ENCODE measurements around the gene ZNF460. TPM values are rescaled to one million over a fixed set of nuclear protein-coding genes. Genes with fewer than 3 reads are reported as not detected.

Gene ZNF460
- total RNA-seq, 1 experiment from 2014 or later, result 62.9 TPM

DNA sequence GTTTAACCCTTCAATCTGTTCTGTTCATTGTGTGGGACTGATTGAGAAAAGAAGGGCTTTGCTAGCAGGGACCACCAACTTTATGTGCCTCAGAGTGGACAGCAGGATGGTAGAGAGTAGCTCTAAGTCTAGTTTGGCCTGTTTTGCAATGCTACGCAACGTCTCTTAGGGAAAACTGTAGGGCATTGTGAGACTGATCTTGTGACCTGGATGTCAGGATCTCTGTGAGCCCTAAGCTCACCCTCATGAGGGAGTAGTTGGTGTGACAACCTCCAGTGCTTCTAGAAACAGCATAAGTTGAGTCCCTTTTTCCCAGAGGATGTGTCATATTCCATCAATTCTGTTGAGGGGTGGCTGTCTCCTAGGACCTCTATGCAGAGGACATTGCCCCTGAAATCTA, 30.5 kb downstream of the ZNF460 start (continued):
- TF ChIP-seq, protein P1, sequence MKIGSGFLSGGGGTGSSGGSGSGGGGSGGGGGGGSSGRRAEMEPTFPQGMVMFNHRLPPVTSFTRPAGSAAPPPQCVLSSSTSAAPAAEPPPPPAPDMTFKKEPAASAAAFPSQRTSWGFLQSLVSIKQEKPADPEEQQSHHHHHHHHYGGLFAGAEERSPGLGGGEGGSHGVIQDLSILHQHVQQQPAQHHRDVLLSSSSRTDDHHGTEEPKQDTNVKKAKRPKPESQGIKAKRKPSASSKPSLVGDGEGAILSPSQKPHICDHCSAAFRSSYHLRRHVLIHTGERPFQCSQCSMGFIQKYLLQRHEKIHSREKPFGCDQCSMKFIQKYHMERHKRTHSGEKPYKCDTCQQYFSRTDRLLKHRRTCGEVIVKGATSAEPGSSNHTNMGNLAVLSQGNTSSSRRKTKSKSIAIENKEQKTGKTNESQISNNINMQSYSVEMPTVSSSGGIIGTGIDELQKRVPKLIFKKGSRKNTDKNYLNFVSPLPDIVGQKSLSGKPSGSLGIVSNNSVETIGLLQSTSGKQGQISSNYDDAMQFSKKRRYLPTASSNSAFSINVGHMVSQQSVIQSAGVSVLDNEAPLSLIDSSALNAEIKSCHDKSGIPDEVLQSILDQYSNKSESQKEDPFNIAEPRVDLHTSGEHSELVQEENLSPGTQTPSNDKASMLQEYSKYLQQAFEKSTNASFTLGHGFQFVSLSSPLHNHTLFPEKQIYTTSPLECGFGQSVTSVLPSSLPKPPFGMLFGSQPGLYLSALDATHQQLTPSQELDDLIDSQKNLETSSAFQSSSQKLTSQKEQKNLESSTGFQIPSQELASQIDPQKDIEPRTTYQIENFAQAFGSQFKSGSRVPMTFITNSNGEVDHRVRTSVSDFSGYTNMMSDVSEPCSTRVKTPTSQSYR (CRISPR knock-in tag; IDR thresholded peaks at IDR 0.05), result no peak

DNA sequence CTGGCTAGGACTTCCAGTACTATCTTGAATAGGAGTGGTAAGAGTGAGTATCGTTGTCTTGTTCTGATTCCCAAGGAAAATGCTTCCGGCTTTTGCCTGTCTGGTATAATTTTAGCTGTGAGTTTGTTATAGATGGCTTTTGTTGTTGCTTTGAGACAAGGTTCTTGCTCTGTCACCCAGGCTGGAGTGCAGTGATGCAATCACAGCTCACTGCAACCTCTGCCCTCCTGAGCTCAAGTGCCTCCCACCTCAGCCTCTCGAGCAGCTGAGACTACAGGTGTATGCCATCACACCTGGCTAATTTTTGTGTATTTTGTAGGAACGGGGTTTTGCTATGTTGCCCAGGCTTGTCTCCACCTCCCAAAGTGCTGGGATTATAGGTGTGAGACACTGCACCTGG, 33.9 kb downstream of the ZNF460 start:
- ATAC-seq (no peak), DNase-seq (ENCODE audit: low spot score) (no peak)
- no peak overlapping the region for H3K4me3 Mint-ChIP-seq
- H3K9me3 Mint-ChIP-seq, result no peaks in the 10 kb centered on the region
- H3K4me1 Mint-ChIP-seq, result no peaks in the 10 kb centered on the region
- H3K36me3 Mint-ChIP-seq, result no peaks in the 10 kb centered on the region
- H3K27me3 Mint-ChIP-seq (ENCODE audit: low read depth), result peaks cover 54% of the 10 kb centered on the region
- ChIA-PET CTCF (no interaction called here), POLR2A (no interaction called here)
- H3K27ac Mint-ChIP-seq, result no peak overlapping the region
- TF ChIP-seq, protein P2, sequence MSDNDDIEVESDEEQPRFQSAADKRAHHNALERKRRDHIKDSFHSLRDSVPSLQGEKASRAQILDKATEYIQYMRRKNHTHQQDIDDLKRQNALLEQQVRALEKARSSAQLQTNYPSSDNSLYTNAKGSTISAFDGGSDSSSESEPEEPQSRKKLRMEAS (CRISPR knock-in tag; IDR thresholded peaks at IDR 0.05), result no peak
- peak; percentile 76 for TF ChIP-seq GABPB1 (CRISPR knock-in tag; IDR thresholded peaks at IDR 0.05)
- no peak for TF ChIP-seq FOXJ3 (CRISPR knock-in tag; IDR thresholded peaks at IDR 0.05; ENCODE audit: borderline replicate concordance)

DNA sequence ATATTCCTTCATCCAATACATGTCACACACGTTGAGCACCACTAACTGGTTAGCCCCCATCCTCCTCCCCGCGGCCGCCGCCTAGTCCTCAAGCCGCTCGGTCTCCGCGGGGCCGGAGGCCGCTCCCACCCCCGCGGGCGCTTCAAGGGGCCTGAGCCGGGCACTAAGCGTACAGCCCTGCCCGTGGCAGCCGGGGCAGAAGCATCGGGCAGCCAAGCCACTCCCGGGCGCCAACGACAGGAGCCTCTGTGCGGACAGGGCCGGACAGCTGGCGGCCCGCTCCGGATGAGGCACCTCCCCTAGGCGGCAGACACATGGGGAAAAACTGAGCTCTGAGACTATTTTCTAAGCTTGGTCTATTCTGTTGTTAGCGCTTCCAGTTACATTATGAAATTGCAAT, 37.2 kb downstream of the ZNF460 start:
- Mint-ChIP-seq H3K27ac (no peak overlapping the region), H3K36me3 (no peaks in the 10 kb centered on the region), H3K4me1 (peaks cover 18% of the 10 kb centered on the region), H3K9me3 (no peaks in the 10 kb centered on the region), H3K4me3 (peak overlapping the region; percentile 15), H3K27me3 (ENCODE audit: low read depth) (peaks cover 43% of the 10 kb centered on the region)
- DNase-seq (ENCODE audit: low spot score) (peak; percentile 48), ATAC-seq (peak; percentile 15; the same call in 1 of the 2 replicates)
- TF ChIP-seq, protein P3, sequence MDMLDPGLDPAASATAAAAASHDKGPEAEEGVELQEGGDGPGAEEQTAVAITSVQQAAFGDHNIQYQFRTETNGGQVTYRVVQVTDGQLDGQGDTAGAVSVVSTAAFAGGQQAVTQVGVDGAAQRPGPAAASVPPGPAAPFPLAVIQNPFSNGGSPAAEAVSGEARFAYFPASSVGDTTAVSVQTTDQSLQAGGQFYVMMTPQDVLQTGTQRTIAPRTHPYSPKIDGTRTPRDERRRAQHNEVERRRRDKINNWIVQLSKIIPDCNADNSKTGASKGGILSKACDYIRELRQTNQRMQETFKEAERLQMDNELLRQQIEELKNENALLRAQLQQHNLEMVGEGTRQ (CRISPR knock-in tag; IDR thresholded peaks at IDR 0.05), result no peak
- TF ChIP-seq FOXJ3 (CRISPR knock-in tag; IDR thresholded peaks at IDR 0.05; ENCODE audit: borderline replicate concordance), result no peak
- ChIA-PET CTCF (interaction anchor here (0.5 to 1.8 kb wide), 4 partner anchors 15 to 1251 kb away, joined by 3 to 11 read pairs (median 4); no protein-coding TSS in a partner anchor), POLR2A (interaction anchor here (0.7 to 1.1 kb wide), 2 partner anchors 15 to 27 kb away, joined by 3 to 10 read pairs; no protein-coding TSS in a partner anchor)

DNA sequence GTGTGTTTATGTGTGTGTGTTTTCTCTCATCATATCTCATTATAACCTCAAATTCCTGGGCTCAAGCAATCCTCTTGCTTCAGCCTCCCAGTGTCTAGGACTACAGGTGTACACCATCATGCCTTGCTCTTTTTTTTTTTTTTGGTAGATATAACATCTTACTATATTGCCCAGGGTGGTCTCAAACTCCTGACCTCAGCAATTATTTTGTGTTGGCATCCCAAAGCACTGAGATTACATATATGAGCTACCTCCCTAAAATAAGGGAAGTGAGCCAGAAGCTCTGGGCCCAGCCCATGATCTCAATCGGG, 39.5 kb downstream of the ZNF460 start:
- ChIA-PET CTCF (interaction anchor here (0.6 to 1.1 kb wide), 2 partner anchors 32 to 362 kb away, joined by 3 to 5 read pairs; partner anchors contain the start of gene ZNF551), POLR2A (interaction anchor here (0.6 to 0.7 kb wide), 2 partner anchors 215 to 367 kb away, joined by 3 read pairs; no protein-coding TSS in a partner anchor)
- no peak for DNase-seq (ENCODE audit: low spot score)
- H3K36me3 Mint-ChIP-seq, result peaks cover 11% of the 10 kb centered on the region
- peak overlapping the region; percentile 87 for H3K4me3 Mint-ChIP-seq
- peaks cover 18% of the 10 kb centered on the region for H3K4me1 Mint-ChIP-seq
- ATAC-seq, result no peak
- peaks cover 26% of the 10 kb centered on the region for H3K27me3 Mint-ChIP-seq (ENCODE audit: low read depth)
- peak overlapping the region; percentile 98 for H3K27ac Mint-ChIP-seq
- no peaks in the 10 kb centered on the region for H3K9me3 Mint-ChIP-seq
- TF ChIP-seq MYBL2 (CRISPR knock-in tag; IDR thresholded peaks at IDR 0.05), result no peak
- TF ChIP-seq, protein P4, sequence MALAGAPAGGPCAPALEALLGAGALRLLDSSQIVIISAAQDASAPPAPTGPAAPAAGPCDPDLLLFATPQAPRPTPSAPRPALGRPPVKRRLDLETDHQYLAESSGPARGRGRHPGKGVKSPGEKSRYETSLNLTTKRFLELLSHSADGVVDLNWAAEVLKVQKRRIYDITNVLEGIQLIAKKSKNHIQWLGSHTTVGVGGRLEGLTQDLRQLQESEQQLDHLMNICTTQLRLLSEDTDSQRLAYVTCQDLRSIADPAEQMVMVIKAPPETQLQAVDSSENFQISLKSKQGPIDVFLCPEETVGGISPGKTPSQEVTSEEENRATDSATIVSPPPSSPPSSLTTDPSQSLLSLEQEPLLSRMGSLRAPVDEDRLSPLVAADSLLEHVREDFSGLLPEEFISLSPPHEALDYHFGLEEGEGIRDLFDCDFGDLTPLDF (CRISPR knock-in tag; IDR thresholded peaks at IDR 0.05), result no peak
- TF ChIP-seq RORB (CRISPR knock-in tag; IDR thresholded peaks at IDR 0.05), result no peak
- TF ChIP-seq, protein P5, sequence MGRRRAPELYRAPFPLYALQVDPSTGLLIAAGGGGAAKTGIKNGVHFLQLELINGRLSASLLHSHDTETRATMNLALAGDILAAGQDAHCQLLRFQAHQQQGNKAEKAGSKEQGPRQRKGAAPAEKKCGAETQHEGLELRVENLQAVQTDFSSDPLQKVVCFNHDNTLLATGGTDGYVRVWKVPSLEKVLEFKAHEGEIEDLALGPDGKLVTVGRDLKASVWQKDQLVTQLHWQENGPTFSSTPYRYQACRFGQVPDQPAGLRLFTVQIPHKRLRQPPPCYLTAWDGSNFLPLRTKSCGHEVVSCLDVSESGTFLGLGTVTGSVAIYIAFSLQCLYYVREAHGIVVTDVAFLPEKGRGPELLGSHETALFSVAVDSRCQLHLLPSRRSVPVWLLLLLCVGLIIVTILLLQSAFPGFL (CRISPR knock-in tag; IDR thresholded peaks at IDR 0.05; ENCODE audit: borderline replicate concordance), result no peak
- TF ChIP-seq ZNF121 (CRISPR knock-in tag; IDR thresholded peaks at IDR 0.05), result no peak
- no peak for TF ChIP-seq EMX1 (CRISPR knock-in tag; IDR thresholded peaks at IDR 0.05)
- TF ChIP-seq, protein P3 (CRISPR knock-in tag; IDR thresholded peaks at IDR 0.05), result no peak
- TF ChIP-seq, protein P6, sequence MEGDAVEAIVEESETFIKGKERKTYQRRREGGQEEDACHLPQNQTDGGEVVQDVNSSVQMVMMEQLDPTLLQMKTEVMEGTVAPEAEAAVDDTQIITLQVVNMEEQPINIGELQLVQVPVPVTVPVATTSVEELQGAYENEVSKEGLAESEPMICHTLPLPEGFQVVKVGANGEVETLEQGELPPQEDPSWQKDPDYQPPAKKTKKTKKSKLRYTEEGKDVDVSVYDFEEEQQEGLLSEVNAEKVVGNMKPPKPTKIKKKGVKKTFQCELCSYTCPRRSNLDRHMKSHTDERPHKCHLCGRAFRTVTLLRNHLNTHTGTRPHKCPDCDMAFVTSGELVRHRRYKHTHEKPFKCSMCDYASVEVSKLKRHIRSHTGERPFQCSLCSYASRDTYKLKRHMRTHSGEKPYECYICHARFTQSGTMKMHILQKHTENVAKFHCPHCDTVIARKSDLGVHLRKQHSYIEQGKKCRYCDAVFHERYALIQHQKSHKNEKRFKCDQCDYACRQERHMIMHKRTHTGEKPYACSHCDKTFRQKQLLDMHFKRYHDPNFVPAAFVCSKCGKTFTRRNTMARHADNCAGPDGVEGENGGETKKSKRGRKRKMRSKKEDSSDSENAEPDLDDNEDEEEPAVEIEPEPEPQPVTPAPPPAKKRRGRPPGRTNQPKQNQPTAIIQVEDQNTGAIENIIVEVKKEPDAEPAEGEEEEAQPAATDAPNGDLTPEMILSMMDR (IDR thresholded peaks at IDR 0.05), result no peak
- TF ChIP-seq ZNF263 (CRISPR knock-in tag; IDR thresholded peaks at IDR 0.05; ENCODE audit: low read depth), result no peak
- no peak for TF ChIP-seq CREM (CRISPR knock-in tag; IDR thresholded peaks at IDR 0.05)
- TF ChIP-seq, protein P7, sequence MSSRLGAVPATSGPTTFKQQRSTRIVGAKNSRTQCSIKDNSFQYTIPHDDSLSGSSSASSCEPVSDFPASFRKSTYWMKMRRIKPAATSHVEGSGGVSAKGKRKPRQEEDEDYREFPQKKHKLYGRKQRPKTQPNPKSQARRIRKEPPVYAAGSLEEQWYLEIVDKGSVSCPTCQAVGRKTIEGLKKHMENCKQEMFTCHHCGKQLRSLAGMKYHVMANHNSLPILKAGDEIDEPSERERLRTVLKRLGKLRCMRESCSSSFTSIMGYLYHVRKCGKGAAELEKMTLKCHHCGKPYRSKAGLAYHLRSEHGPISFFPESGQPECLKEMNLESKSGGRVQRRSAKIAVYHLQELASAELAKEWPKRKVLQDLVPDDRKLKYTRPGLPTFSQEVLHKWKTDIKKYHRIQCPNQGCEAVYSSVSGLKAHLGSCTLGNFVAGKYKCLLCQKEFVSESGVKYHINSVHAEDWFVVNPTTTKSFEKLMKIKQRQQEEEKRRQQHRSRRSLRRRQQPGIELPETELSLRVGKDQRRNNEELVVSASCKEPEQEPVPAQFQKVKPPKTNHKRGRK (CRISPR knock-in tag; IDR thresholded peaks at IDR 0.05; ENCODE audit: borderline replicate concordance), result no peak
- no peak for TF ChIP-seq SP1 (CRISPR knock-in tag; conservative IDR thresholded peaks at IDR 0.05)
- TF ChIP-seq, protein P8, sequence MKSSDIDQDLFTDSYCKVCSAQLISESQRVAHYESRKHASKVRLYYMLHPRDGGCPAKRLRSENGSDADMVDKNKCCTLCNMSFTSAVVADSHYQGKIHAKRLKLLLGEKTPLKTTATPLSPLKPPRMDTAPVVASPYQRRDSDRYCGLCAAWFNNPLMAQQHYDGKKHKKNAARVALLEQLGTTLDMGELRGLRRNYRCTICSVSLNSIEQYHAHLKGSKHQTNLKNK (CRISPR knock-in tag; IDR thresholded peaks at IDR 0.05), result no peak

All from WTC11 (cell line).